ENCODE results near the gene EPHA7.

The EPHA7 gene

DNA sequence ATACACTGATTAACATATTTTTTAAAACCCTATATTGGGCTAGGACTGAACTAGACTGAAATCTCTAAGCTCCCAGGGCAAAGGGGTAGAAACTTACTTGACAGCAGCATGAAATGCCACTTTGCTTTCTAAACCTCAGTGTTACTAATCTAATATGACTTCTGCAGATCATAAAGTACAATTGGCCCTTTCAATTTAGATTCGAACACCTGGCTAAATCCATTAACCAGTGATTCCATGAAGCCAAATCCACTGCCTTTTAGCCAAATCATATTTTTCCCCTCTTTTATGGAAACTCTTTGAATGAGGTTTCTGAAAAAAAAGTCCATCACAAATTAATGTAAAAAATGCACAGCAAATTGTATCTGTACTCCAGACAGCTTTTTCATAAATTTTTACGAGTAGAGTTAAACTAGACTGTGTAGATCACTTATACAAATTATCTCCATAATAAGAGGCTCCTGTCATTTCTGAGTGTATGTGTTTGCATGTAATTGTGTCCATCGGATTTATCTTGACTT lies 25.7 kb downstream of the EPHA7 start:
- DNase-seq (ENCODE audit: low read depth in 1 of 2, low spot score in 1 of 2), result no peak

DNA sequence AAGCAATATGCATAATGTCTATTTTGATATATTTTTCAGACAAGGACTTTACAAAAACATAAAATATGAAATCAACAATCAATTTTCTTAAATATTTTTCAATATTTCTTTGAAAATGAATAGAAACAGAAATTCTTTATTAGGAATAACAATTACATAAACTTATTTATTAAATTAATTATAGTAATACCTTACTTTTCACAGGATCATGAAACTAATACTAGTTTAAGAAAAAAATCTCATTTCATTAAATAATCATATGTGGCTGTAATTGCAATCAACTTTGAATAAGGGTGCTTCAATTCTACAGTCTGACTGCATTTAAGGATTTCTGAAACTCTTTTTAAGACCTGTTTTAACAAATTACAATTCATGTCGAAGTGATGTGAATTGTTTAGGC lies 26.6 kb downstream of the EPHA7 start:
- no peak for DNase-seq (ENCODE audit: low read depth in 1 of 2, low spot score in 1 of 2)

DNA sequence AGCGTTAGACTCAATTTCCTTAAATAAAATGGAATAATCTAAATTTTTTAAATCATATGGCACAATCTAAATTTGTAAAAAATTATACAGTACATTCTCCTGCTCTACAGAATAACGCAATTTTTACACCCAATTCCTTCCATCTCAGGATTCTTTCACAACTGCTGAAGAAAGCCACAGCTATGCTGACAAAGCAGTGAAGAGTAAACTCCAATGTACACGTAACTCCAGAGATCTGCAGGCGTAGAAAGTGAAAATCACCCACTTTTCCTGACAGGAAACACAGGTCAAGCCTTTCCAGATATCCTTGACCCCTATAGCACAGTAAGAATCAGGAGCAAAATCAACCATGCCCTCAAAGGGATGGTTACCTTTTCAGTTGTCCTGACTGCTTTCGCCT lies 27.4 kb downstream of the EPHA7 start:
- DNase-seq (ENCODE audit: low read depth in 1 of 2, low spot score in 1 of 2), result no peak

DNA sequence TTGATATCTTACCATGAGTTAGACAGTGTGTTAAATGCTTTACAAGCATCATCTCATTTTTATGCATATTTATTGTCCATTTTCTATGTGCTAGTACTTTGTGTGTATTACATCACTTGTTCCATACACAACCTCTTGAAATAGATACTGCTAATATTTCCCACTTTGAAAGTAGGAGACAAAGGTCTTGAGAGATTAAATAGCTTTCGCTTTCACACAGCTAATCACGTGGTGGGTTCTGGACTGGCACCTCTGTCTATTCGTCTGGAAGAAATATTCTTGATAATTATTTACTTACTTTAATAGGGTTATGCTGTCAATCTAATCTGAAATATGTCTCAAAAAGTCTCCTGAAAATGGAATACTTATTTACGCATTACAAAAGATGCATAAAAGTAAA lies 30.2 kb downstream of the EPHA7 start:
- DNase-seq (ENCODE audit: low read depth in 1 of 2, low spot score in 1 of 2), result no peak

DNA sequence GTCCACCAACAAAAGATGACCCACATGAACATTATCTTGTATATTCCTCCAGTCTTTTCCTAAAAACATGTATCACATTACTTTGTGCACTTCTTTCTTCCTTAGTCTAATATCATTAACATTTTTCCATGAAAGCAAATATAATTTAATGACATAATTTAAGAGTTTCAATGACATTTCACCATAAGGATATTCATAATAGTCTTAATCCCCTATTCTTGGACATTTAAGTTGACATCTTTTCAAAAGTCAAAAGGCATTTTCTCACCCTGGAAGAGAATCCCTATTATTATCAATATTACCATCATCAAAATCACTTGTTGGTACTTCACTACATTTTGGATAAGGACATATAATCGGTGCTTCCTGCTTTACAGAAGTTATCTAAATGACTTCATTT lies 31.3 kb downstream of the EPHA7 start:
- DNase-seq (ENCODE audit: low read depth in 1 of 2, low spot score in 1 of 2), result no peak

DNA sequence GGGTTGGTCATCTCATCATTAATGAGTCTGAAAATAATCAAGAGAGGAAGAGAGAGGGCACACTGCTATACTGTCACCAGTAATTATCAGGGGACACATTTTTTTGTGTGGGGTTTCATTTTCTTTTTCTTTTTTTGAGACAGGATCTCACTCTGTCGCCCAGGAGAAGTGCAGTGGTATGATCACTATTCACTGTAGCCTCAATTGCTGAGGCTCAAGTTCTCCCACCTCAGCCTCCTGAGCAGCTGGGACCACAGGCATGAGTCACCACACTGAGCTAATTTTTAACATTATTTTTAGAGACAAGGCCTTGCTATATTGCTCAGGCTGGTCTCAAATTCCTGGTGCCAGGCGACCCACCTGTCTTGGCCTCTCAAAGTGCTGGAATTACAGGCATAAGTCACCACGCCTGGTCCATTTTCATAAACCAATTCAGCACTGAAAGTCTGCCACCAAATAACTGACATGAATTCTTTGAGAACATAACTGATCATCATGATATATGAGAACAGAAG lies 43.3 kb downstream of the EPHA7 start:
- no peak for DNase-seq (ENCODE audit: low read depth in 1 of 2, low spot score in 1 of 2)

DNA sequence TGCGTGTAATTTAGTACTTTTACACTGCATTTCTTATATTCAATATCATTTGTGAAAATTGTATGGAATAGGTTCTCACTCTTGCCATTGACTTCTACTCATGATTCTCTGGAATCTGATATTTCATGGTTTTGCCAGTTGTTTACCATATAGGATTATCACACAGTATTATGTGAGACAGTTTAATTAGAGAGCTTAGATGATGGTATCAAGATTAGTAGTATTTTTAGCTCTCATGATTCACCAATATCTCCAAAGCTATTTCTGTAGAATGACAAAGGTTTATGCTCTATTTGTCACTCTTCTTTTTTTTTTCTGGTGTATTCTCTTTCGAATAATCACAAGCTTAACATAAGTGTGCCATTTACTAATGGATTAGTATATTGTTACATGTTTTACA lies 45.9 kb downstream of the EPHA7 start:
- DNase-seq (ENCODE audit: low read depth in 1 of 2, low spot score in 1 of 2), result no peak

DNA sequence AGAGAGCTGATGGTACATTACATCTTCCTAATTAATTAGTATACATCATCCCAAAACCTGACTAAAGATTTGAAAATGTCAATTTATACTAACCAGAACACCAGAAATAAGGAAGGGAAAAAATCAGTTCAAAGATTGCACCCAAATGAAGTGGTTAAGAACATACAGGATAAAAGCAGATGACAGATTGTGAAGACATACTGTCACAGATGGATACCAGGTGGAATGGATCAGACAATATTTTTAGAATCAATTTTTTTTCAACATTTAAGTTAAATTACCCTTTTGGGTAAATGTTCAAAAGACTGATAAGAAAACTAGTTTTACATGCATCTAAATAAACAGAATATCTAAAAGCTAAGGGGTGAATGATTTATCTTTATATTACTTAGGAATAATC lies 47.6 kb downstream of the EPHA7 start:
- no peak for DNase-seq (ENCODE audit: low read depth in 1 of 2, low spot score in 1 of 2)

DNA sequence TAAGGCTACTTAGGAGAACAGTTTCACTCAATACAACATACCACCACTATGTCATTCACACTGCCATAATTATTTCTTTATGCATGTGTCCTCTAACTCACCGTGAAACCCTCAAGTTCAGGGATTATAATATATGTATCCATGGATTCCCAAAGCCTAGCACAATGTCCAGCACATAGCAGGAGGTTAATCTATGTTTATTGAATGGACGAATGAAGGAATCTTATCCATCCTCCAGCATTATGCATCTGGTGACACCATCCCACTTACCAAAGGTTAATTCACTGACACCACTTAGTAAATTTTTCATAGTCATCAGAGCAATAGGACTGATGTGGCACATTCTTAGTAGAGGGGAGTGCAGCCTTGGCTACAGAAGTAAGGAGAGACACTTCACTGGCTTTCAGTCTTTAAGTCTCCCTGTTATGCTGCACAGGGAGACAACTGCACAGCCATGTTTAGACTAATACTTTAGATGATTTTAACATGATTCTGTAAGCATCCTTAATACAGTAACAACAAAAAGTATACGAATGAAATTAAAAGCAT lies 49.7 kb downstream of the EPHA7 start:
- no peak for DNase-seq (ENCODE audit: low read depth in 1 of 2, low spot score in 1 of 2)

DNA sequence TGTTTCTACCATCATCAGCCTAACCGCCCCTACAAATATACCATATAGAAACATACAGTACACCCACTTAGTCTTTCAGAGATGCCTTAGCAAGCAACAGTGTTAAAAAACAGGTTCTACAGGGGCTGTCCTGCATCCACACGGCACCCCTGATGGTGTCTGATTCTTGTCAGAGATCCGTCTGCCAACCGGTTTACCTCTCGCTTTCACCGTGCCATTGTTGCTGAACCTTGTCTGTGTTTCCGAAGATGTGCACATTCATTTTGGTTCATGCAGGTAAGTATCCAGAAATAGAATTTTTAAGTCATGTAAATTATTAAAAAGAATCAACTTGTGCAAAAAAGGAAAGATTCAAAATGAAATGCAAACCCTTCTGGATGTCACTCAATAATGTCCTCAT lies 52.9 kb downstream of the EPHA7 start:
- no peak for DNase-seq (ENCODE audit: low read depth in 1 of 2, low spot score in 1 of 2)

DNA sequence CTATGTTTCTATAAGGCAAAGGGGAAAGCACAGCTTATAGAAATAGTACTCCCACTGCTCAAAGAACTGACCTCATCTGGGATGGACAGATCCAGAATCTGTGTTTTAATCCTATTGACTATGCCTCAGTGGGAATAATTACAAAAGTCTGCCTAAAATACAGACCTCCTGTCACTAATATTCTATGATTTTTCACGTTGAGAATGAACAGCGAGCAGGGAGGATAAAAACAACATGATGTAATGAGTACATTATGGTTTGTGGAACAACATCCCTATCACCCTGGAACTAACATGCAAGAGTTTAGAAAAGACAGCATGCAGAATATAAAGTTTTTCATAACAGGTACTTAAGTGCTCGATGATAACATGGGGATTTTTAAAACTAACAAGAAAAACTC lies 53.9 kb downstream of the EPHA7 start:
- DNase-seq (ENCODE audit: low read depth in 1 of 2, low spot score in 1 of 2), result no peak

DNA sequence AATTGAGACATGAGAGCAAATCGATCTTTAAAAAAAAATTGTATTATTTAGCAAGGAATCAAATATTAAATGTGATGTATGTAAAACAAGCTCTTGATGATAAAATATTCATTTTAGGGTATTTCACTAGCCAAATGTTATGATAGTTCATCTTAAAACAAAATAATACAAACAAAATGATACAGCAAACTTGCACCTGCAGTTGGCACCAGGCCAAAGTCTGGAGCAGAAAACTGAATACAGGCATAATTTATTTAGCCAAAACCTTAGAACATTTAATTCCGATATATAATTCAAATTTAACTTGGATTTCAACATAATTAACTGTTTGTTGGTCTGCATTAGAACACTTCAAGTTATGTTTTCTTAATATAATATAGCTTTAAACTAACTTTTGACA lies 60.9 kb downstream of the EPHA7 start:
- DNase-seq (ENCODE audit: low read depth in 1 of 2, low spot score in 1 of 2), result no peak

DNA sequence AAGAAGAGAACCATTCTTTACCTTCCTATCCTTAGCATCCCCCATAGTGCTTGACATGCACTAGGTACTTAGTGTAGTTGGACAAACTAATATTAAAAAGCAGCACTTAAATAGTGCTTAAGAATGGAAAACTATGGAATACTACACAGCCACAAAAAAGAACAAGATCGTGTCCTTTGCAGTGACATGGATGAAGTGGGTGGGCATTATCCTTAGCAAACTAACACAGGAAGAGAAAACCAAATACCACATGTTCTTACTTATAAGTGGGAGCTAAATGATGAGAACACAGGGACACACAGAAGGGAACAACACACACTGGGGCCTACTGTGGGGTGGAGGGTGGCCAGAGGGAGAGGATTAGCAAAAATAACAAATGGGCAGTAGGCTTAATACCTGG lies 66.8 kb downstream of the EPHA7 start:
- no peak for DNase-seq (ENCODE audit: low read depth in 1 of 2, low spot score in 1 of 2)

DNA sequence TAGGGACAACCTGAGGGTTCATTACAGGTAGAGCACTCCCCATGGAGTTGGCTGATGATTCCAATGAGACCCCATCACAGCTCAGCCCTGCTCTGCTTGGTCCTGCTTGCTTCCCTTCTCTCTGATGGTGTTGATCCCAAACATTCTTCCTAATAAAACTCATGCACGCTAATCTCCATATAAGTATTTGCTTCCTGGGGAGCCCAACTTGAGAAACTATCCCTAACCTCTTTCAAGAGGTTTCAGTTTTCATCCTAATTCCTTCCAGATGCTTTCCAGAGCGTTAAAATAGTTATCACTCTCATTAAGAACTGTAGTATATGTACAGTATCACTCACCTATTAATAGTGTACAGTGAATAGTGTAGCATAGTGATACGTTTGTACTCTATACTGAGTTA lies 68.1 kb downstream of the EPHA7 start:
- no peak for DNase-seq (ENCODE audit: low read depth in 1 of 2, low spot score in 1 of 2)

DNA sequence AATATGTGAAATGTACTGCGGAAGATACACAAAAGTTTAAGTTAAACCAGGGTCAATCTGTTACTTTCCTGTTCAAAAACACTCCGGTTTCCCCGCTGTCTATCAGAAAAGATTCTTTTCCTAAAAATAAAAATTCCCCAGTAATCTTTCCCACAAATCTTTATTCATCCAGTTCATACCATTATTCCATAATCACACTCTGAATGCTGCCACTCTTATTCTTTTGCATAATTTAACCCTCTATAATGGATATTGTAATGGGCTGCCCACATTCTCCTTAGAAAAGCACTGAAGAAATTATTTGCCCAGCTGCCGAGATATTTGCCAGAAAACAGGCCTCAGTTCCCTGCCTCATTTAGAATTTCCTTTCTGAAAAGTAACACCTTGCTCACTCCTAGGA lies 68.6 kb downstream of the EPHA7 start:
- DNase-seq (ENCODE audit: low read depth in 1 of 2, low spot score in 1 of 2), result no peak

DNA sequence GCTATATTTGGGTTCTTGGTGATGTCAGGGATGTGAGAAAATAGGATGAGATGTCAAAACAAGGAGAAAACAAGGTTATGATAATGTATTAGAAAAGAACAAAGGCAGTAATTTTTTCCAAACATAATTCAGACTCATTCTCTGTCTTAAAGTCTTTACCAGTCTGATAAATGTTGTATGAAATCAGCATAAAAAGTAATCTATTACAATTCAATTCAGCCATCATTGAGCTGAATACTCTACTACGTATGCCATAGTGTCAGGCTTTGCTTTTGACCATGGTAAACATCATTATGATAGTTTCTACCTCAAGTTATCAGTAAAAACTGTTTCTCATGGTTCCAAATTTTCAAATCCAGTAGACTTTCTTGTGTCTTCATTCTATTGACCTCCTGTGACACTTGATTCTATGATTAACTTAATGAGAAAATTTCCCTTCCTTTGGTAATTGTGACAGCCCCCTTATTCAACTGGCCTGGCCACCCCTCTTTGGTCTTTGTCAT lies 75.0 kb downstream of the EPHA7 start:
- DNase-seq (ENCODE audit: low read depth in 1 of 2, low spot score in 1 of 2), result no peak

DNA sequence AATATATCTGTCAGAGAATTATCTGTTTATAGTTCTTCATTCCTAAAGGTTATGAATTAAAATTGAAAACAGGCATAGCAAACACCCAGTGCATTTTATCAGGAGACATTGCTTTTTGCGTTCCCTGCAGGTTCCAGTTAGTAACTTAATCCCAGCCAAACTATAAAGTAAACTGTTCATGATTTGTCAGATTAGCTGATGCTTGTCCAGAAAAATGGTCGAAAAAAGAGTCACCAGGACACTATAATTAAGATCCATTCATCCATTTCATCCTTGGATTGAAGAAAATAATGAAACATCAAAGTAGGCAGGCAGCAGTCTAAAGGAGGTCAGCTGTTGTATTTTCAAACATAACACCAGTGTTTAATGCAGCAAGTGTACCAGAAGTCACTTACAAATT lies 75.9 kb downstream of the EPHA7 start:
- DNase-seq (ENCODE audit: low read depth in 1 of 2, low spot score in 1 of 2), result no peak

DNA sequence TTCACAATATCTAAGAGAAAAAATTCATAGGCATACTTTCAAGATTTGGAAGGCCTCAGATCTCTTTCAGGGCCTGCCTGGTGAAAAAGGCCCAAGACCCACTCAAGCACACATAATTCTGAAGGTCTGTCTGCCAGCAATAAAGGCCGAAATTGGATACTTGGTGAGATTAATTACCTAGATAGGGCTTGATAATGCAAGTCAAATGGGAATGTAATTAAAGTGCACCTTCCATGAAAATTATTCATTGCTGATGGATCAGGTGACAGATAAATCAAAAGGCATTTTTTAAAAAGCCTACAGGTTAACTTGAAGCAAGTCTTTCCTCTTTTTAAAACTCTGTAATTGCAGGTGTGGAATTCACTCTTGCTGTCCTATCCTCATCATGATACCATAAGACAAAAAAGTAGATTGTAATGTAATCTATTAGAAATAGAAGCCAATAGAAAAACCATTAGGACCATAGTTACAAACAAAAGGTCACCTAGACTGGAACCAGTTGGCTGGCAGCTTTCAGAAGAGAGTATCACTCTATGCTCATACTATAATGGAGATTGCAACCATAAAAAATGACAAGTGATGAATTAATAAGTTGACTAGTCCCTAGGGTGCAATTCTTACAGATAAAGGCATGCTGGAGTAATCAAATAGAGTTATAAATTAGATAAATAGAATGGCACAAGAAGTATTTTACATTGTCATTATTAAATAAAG lies 77.3 kb downstream of the EPHA7 start:
- no peak for DNase-seq (ENCODE audit: low read depth in 1 of 2, low spot score in 1 of 2)

DNA sequence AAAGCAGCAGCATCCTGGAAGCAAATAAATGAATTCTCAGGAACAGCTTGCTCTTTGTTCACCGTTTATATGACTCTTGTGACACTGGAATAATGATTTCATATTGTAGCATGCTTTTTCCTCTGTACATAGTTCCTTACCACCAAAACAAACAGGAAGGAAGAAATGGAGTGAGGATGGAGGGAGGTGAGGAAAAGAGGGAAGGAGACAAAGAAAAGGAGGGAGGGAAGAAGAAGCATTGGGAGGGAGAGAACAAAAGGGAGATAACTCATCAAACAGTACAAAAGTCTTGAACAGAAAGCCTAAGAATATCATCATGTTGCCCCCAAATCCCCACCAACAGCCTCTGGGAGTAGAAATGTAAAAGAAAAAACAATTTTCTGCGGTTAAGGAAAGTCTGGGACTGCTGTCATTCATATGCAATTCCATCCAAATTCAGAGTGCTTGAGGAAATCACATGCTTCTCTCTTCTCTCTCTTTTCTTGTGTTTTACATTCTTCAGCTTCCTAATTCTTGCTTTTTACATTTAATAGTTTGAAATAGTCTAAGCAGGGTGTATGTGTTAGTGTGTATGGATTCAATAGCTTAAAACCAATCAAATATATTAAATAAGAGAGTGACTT lies 81.5 kb downstream of the EPHA7 start:
- no peak for DNase-seq (ENCODE audit: low read depth in 1 of 2, low spot score in 1 of 2)

DNA sequence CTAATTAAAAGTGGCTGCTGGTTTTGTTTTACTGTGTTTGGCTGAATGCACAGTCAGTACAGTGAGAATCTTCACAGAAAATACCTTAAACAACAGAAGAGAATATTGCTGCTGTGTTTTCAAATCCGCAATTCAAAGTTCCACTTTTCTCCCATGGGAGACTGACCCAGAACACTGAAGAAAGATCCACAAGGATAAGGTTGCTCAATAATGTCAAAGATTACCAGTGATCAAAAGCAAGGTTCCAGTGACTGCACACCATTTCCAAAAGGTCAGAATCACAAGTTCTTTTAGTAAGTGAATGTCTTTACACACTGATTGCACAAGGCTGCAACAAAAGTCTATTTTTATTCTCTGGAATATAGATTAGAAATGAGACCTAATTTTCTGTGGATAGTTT lies 82.3 kb downstream of the EPHA7 start:
- no peak for DNase-seq (ENCODE audit: low read depth in 1 of 2, low spot score in 1 of 2)

DNA sequence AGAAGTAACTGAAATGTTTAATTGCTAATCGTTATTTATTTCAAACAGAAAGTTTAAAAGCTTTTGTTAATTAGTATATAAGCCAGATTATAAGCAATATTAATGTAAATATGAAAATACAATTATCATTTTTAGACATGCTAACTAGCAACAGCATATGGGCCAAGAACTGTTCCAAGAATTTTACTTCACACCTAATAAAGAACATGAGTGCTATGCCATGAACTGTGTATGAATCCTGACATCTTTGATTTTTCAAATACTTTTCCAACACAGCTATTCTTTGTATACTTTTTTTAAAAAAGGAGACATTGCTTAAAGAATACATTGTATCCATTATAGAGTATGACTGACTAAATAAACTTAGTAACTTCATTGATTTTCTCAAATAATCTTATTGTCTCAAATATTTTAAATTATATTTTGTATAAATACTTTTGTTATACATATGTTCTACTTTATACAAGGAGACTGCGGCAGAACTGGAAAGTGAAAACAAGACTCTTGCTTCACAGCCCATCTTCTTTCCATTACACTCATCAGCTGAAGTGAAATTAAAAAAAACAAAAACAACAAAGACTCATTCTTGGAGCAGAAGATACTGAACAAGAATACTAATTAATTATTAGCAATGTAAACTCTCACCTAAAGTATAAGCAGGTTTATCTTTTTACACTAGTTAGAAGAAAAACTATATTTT lies 89.9 kb downstream of the EPHA7 start:
- no peak for DNase-seq (ENCODE audit: low read depth in 1 of 2, low spot score in 1 of 2)

DNA sequence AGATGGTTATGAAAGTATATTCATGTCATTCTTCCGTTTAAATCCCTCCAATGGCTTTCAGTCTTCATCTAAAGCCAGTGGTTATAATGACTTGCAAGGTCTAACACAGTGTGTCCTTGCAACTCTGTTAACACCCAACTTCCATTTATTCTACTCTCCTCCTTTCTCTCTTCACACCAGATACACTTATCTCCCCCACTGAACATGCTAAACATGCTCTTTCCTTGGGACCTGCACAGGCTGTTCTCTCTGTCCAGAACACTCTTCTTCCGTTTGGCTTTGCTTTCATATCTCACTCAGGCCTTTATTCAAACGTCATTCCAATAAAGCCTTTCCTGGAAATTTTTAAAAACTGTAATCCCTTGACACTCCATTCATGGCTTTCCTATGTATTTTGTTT lies 91.5 kb downstream of the EPHA7 start:
- DNase-seq (ENCODE audit: low read depth in 1 of 2, low spot score in 1 of 2), result no peak
